A204.1 (cell line): ENCODE data around the gene FAM169A.
"Not testable (repeated sequence)": the region's sequence is repeated elsewhere in the genome, so short reads cannot be mapped to it uniquely, and the experiment has no call there.

ENCODE experiments used
- FAIRE-seq: peaks from 2 replicates; lab custom pipeline; 2012; peaks lifted over from hg19 to GRCh38; lab: Jason Lieb, UNC

The FAM169A gene, protein sequence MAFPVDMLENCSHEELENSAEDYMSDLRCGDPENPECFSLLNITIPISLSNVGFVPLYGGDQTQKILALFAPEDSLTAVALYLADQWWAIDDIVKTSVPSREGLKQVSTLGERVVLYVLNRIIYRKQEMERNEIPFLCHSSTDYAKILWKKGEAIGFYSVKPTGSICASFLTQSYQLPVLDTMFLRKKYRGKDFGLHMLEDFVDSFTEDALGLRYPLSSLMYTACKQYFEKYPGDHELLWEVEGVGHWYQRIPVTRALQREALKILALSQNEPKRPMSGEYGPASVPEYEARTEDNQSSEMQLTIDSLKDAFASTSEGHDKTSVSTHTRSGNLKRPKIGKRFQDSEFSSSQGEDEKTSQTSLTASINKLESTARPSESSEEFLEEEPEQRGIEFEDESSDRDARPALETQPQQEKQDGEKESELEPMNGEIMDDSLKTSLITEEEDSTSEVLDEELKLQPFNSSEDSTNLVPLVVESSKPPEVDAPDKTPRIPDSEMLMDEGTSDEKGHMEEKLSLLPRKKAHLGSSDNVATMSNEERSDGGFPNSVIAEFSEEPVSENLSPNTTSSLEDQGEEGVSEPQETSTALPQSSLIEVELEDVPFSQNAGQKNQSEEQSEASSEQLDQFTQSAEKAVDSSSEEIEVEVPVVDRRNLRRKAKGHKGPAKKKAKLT

DNA sequence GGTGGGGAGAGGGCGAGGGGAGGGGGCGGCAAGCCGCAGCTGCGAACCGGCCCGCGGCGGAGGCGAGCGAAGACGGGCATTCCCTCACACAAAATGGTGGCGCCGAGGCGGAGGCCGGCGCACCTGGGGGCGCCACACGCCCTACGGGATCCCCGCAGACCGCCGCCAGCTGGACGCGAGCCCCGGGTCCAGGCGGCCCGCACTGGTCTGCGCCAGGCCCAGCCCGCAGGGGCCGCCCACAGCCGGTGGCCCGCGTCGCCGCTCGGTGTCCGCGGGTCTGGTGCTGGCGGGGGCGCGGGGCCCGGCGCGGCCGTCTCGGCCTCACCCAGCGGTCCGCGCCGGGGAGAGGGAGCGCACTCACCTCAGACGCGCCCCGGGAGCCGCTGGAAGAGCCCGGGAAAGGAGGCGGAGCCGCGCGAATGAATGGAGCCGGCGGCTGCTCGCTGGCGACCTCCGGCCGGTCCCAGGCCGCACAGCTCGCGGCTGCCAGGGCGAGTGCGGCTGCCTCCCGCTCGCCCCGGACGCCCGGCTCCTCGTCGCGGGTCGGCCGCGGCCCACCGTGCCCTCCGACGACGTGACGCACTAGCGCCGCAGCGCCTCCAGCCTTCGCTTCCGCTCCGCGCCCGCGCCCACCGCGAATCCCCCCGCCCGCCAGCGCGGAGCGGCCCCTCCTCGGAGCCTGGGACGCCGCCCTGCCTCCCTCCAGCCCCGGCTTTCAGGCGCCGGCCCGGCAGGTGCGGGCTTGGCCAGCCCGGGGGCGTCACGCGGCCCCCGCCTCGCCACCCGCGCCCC lies at the start of gene FAM169A:
FAM169A (minus strand) TSS at position 584 of the 792 bp plus-strand sequence. CDS start 24,711 bp downstream, outside the sequence.
- no peak for FAIRE-seq

DNA sequence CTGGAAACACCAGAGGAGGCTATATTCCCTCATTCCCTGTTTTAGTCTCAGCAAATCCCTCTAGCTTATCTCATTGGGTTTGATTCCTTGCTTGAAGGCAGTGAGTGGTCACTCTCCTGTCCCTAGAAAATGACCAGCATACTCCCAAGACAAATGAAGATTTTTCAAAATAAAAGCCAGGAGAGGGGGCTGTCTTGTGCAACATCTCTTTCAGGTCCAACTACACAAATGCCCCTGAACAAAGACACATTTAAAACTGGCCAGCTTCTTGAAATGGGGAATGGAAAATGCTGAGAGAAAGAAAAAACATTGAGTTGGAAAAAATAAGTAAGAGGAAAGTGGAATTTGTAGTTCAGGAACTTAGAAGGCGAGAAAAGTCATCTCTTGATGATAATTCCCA lies 49.3 kb upstream of the FAM169A start:
- FAIRE-seq: no peak

DNA sequence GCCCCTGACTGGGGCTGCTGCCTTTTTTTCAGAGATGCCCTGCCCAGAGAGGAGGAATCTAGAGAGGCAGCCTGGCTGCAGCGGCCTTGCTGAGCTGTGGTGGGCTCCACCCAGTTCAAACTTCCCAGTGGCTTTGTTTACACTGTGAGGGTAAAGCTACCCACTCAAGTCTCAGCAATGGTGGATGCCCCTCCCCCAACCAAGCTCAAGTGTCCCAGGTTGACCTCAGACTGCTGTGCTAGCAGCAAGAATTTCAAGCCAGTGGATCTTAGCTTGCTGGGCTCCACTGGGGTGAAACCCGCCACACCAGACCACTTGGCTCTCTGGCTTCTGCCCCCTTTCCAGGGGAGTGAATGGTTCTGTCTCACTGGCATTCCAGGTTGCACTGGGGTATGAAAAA lies 45.2 kb upstream of the FAM169A start:
- not testable (repeated sequence) for FAIRE-seq

DNA sequence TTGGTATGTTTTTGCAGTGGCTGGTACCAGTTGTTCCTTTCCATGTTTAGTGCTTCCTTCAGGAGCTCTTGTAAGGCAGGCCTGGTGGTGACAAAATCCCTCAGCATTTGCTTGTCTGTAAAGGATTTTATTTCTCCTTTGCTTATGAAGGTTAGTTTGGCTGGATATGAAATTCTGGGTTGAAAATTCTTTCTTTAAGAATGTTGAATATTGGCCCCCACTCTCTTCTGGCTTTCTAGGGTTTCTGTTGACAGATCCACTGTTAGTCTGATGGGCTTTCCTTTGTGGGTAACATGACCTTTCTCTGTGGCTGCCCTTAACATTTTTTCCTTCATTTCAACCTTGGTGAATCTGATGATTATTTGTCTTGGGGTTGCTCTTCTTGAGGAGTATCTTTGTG lies 43.7 kb upstream of the FAM169A start:
- FAIRE-seq: not testable (repeated sequence)

DNA sequence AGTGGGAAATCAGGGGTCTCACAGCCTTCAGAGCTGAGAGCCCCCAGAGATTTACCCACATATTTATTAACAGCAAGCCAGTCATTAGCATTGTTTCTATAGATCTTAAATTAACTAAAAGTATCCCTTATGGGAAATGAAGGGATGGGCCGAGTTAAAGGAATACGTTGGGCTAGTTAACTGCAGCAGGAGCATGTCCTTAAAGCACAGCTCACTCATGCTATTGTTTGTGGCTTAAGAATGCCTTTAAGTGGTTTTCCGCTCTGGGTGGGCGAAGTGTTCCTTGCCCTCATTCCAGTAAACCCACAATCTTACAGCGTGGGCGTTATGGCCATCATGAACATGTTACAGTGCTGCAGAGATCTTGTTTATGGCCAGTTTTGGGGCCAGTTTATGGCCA lies 42.0 kb upstream of the FAM169A start:
- FAIRE-seq: not testable (repeated sequence)

DNA sequence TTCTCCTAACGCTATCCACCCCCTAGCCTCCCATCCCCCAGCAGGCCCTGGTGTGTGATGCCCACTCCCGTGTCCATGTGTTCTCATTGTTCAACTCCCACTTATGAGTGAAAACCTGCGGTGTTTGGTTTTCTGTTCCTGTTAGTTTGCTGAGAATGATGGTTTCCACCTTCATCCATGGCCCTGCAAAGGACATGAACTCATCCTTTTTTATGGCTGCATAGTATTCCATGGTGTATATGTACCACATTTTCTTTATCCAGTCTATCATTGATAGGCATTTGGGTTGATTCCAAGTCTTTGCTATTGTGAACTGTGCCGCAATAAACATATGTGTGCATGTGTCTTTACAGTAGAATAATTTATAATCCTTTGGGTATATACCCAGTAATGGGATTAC lies 38.5 kb upstream of the FAM169A start:
- not testable (repeated sequence) for FAIRE-seq

DNA sequence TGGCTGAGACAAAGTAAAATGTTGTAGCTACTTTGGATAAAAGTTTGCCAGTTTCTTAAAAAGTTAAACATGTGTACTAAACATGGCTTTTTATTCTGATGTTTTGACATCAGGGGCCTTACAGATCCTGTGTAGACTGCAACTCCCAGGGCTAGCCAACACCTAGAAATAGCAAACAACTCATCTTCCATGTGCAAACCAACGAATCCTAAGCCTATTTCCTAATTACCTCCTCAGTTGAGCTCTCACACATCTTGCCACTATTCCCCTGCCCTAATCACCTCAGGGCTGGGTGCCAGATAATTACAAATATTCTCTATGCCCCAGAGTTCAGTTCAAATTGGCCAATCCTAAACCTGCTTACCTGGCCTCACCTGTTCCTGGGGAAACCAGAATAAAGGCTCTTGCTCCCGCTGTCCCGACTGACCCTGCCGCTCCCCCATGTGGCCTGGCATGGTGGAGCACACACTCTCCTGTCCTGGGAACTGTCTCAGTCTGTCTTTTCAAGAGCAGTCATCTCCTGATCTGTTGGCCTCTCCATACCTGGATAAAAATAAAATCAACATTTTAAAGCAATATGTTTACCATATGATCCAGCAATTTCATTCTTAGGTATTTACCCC lies 37.1 kb upstream of the FAM169A start:
- FAIRE-seq: no peak

DNA sequence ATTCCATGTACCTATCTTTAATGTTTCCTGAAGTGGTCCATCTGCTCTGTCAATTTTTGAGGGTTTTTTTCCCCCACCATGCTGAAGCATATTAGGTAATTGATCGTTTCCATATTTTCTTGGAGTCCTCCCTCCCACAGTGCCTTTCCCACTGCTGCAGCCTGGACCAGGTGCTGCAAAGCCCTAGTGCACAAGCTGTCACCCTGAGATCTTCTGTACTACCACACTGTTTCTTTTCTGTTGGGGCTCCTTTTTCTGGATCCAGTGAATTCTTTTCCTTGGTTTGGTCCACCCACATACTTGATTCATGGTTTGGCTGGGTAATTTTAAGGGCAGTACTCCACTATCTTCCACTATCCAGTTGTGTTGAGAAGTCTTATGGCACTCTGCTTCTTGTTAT lies 30.9 kb upstream of the FAM169A start:
- FAIRE-seq: no peak

DNA sequence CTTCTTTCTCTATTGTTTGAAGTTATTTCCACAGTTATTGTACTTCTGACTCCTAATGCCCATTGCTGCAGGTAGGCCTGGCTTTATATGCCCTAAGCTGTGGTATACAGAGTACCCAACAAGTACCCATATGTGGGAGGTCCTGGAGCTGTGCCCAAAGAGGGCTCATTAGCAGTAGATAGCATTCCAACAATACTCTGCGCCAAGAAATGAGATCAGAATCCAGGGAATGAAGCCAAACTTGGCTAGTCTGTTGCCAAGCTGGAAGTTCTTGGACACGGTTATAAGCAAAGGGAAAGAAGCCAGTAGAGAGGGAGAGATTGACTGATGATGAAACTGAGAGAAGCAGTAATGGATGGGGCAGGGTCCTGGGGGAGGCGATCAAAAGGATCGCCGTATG lies 29.7 kb upstream of the FAM169A start:
- no peak for FAIRE-seq

DNA sequence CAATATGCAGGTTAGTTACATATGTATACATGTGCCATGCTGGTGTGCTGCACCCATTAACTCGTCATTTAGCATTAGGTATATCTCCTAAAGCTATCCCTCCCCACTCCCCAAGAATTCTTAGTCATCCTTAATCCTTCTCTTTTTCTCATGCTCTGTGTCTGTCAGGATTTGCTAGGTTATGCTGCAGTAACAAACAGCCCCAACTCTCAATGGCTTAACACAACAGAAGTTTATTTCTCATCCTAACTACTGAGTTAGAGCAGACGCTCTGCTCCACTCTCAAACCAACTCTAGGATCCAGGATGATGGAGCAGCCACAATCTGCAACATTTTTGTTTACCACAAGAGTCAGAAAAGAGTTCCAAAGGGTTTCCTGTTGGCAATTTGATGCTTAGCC lies 28.2 kb upstream of the FAM169A start:
- FAIRE-seq: no peak

DNA sequence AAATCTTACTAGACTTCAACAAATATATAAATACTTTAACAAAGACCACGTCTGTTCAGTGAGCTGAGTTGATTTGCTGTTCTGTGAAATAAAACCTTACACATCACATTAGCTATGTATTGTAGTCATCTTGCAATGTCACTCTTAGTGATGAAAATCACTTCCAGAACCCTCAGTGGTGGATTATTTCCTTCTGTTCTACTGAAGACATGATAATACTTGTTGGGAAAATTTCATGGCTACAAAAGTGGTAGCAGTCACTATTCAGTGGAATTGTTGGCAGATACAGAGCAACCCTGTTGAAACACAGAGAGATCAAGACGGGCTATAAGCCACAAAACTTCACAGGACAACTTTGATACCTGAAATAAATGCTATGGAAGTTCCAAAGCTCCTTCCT lies 26.7 kb upstream of the FAM169A start:
- no peak for FAIRE-seq

DNA sequence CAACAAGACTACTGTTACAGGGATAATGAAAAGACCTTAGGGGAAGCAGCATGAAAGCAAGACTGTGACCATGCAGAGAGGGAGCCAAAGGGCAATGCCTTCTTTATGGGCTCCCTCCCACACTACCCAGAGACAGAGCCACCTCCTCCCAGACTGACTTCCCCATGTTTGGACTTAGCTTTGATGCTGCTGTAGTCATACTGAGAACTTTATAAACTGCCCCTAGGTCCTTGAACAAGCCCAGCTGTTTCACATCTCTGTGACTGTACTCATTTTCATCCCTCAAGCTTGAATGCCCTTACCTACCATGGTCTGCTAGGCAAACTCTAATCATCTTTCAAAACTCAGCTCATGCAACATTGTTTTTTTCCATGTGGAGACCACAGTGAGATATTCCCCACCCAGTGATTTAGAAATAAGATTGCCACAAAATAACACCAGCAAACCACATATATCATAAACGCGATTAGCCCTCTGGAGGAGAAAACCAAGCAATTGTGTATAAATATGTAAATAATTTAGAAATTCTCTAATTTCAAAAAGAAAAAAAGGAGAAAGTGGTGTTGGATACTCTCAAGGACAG lies 23.4 kb upstream of the FAM169A start:
- no peak for FAIRE-seq

DNA sequence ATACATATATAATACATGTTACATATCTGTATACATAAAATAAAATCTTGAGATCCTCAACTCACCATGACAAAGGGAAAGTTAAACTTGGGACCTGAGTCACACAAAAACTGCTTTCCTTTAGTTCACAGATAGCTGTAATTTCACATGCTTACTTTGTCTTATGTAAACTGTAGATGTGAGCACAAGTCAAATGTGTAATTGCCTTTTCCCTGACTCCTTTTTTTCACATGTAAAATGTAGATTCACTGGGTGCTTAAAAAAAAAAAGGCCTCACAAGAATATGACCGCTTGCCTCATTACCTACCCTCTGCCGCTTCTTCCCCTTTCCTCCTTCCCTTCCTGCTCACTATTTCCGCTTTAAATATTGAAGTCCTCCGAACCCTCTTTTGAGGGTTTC lies 21.9 kb upstream of the FAM169A start:
- no peak for FAIRE-seq

DNA sequence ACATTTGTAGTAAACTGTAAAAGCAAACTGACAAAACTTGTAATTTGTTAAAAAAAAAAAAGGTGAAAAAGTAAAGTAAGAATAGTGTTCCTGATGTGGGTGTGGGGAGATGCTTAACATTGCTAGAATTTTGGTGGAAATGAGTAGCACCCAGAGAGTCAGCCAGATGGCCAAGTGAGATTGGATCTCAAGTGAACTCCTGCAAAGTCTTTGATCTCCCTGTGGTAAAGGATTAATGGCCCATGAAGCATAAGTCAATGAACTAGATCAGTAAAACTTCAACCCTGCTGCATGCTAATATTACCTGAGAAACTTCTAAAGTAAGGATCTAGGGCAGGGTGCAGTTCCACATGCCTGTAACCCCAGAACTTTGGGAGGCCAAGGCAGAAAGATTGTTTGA lies 19.0 kb upstream of the FAM169A start:
- no peak for FAIRE-seq

DNA sequence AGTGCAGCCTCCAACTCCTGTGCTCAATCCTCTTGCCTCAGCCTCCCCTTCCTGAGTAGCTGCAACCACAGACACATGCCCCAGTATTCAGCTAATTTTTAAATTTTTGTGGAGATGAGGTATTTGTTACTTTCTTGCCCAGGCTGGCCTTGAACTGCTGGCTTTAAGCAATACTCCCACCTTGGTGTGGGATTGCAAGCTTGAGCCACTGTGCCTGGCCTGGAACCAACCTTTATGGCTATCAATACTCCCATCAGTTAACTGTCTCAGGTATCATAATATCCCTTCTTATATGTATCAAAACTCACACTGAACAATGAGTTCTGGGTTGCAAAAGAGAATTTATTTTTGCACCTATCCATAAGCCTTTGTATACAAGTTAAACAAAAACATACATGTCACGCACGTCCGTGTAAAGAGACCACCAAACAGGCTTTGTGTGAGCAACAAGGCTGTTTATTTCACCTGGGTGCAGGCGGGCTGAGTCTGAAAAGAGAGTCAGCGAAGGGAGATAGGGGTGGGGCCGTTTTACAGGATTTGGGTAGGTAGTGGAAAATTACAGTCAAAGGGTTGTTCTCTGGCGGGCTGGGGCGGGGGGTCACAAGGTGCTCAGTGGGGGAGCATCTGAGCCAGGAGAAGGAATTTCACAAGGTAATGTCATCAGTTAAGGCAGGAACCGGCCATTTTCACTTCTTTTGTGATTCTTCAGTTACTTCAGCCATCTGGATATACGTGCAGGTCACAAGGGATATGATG lies 16.4 kb upstream of the FAM169A start:
- FAIRE-seq: not testable (repeated sequence)

DNA sequence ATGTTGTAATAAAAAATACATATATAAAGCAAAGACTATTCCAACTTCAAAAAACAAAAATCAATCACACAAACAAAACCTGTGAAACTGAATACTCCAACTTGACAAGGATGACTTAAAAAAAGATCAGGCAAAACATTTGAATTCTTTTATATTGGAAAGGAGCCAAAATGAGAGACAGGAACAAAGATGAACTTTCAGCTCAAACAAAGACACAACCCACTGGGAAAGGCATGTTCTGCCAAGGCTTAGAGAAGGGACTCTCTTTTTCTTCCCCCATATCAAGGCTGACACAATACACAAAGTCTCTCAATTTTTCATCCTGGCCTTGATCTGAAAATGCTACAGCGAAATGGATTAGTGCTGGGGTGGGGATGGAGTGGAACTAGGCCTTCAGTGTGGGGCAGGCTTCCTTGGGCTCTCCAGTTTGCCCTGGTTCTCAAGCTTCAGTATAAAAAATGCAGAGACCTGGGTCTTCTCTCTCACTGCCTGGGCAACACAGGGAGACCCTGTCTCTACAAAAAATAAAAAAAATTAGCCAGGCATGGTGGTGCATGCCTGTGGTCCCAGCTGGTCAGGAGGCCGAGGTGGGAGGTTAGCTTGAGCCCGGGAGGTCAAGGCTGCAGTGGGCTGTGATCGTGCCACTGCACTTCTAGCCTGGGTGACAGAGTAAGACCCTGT lies 11.6 kb upstream of the FAM169A start:
- FAIRE-seq: no peak

DNA sequence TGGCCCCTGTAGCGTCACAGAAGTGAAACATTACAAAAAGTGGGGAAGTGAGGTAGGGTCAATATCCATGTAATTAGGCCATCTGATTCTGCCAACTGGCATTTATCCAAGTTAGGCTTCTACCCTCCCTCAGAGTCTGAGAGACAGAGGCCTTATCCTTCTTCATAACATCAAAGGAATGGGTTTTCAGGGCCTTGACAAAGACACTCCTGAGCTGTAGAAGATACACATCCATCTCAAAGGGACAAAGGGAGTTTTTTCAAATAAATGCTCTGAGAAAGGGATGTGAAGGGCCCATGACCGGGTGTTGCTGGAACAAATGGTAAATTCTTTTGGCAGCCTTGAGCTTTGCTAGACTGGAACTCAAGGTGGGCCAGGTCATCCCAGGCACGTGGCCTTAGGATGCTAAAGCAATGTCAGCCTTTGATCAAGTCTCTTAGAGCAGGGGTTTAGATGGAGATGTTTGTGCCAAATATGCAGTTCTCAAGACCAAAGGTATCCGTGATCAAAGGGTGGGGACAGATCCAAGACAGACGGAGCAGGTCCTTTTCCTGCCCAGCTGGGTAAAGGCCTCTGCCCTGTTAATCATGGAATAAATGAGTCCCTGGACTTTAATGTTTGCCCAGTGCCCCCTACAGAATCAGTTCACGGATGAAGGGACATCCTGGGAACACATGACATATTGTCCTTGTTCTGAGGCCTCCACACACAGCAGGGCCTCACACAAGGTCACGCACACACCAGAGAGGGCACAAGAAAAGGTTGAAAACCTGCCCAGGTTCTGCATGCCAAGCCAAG lies 10.0 kb upstream of the FAM169A start:
- no peak for FAIRE-seq

DNA sequence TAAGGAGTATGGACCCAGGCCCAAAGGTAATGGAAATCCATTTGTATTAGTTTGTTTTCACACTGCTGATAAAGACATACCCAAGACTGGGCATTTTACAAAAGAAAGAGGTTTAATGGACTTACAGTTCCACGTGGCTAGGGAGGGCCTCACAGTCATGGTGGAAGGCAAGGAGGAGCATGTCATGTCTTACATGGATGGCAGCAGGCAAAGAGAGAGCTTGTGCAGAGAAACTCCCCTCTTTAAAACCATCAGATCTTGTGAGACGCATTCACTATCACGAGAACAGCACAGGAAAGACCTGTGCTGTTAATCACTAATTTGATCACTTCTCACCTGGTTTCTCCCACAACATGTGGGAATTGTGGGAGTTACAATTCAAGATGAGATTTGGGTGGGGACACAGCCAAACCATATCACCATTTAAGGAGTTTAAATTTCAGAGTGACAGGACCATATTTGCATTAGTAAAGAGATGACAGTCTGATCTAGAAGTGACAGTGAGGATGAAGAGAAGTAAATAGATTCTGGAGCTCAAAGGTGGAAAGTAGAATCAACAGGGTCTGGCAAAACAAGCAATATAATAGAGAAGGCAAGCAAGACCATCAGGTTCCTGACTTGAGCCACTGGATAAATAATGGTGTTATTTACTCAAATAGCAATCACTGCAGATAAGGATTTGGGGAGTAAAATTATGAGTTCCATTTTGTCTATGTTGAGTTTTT lies 7.5 kb upstream of the FAM169A start:
- no peak for FAIRE-seq
